MG63 (cell line): ENCODE results near the gene IFNAR2. TPM values are rescaled to one million over a fixed set of nuclear protein-coding genes. Genes with fewer than 3 reads are reported as not detected.
A peak's percentile ranks its signal among the peaks of the same experiment; 100 is the strongest.
"Not testable (repeated sequence)": the region's sequence is repeated elsewhere in the genome, so short reads cannot be mapped to it uniquely, and the experiment has no call there.

Source experiments
- DNase-seq: peaks from one replicate; pipeline ENCODE4 v3.0.0-alpha.2; 2020
- H3K27me3 ChIP-seq: fragments of 250-450 bp; sonication (Bioruptor Pico); 2 replicates; pipeline ENCODE4 v1.5.1; 2020; ENCODE audit warnings: mild to moderate bottlenecking, moderate library complexity
- H3K36me3 ChIP-seq: fragments of 250-450 bp; sonication (Bioruptor Pico); 2 replicates; pipeline ENCODE4 v1.5.1; 2020; ENCODE audit warnings: mild to moderate bottlenecking, moderate library complexity
- H3K4me3 ChIP-seq: fragments of 250-450 bp; sonication (Bioruptor Pico); 2 replicates; pipeline ENCODE4 v1.5.1; 2020; ENCODE audit warnings: mild to moderate bottlenecking, moderate library complexity
- H3K9me3 ChIP-seq: fragments of 250-450 bp; sonication (Bioruptor Pico); 2 replicates; pipeline ENCODE4 v1.5.1; 2020; ENCODE audit warnings: mild to moderate bottlenecking, moderate library complexity
- total RNA-seq: library from RNA; depleted of rRNA; stranded (reverse); fragments of >200 nt; shearing (Covaris generic); gene quantifications from 2 replicates; pipeline ENCODE4 v1.2.3, GENCODE V29; 2014; ENCODE audit warnings: low replicate concordance

Gene IFNAR2
- total RNA-seq, 1 experiment from 2014 or later: 5.8 TPM

GRCh38 chr21:33207449-33208149, 22.1 kb upstream of the IFNAR2 start:
- Histone ChIP-seq H3K27me3 (no peaks in the 10 kb centered on the region), H3K4me3 (no peak overlapping the region), H3K9me3 (peaks cover 2% of the 10 kb centered on the region; the same call in 1 of the 2 replicates), H3K36me3 (no peaks in the 10 kb centered on the region)
- no peak for DNase-seq

DNA sequence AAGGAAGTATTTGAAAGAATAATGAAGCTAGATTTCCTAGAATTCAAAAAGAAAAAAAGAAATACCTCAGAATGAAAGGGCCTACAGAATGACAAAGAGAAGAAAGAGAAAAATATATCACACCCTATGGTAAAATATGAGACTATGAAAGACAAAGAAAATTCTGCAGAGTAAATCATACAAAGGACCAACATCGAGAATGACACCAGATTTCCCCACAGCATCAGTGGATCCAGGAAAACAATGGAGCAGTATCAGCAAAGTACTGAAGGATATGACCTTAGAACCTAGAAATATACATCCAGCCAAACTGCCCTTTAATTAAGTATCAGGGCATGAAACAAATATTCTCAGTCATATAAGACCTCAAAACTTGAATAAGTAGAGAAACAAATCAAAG, 21.2 kb upstream of the IFNAR2 start:
- Histone ChIP-seq H3K36me3 (no peaks in the 10 kb centered on the region), H3K27me3 (no peaks in the 10 kb centered on the region), H3K9me3 (peaks cover 2% of the 10 kb centered on the region; the same call in 1 of the 2 replicates), H3K4me3 (no peak overlapping the region)
- no peak for DNase-seq

GRCh38 chr21:33211305-33211704, 18.4 kb upstream of the IFNAR2 start:
- DNase-seq: no peak
- peaks cover 2% of the 10 kb centered on the region; the same call in 1 of the 2 replicates for H3K9me3 ChIP-seq
- no peaks in the 10 kb centered on the region for H3K36me3 ChIP-seq
- H3K27me3 ChIP-seq: no peaks in the 10 kb centered on the region
- no peak overlapping the region for H3K4me3 ChIP-seq

DNA sequence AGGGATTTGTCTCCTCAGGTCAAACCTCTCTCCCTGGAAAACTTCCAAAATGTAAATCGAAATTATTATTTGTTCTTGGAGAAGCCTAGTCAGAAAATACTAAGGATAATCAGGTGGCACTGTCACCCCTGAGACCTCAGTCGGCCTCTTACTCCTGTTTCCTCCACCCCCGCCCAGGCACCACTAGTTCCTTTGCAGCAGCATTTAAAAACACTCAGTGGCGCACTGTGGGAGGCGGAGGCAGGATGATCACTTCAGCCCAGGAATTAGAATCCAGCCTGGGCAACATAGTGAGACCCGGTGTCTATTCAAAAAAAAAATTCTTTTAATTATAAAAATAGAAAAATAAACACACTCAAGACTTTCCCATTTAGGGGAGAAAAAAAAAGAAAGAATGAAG, 18.0 kb upstream of the IFNAR2 start:
- no peak for DNase-seq
- no peaks in the 10 kb centered on the region for H3K27me3 ChIP-seq
- no peaks in the 10 kb centered on the region for H3K36me3 ChIP-seq
- no peak overlapping the region for H3K4me3 ChIP-seq
- peaks cover 2% of the 10 kb centered on the region; the same call in 1 of the 2 replicates for H3K9me3 ChIP-seq

DNA sequence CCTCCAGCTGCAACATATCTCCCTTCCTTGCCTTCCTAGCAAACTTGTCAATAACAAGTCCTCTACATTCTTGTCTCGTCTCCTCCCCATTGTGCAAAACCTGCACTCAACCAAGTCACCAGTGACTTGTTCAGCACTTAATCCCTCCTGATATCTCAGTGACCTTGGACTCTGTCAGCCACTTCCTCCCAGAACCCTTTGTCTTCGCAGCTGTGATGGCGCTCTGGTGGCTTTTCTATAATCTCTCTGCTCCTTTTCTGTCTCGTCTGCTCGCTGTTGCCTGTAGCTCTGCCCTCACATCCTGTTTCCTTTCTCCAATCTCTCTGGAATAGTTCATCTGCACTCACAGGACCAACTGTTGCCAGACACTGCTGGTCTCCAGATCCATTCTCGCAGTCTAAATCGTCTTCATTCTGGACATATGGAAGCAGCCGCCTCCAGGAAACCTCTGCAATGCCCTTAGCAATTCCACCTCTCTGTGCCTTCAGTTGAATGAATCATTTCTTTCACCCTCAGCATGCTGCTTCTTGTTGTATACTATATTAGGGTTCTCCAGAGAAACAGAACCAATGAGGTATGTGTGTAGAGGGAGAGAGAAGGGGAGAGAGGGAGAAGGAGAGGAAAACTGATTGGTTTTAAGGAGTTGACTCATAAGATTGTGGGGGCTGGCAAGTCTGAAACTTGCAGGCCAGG, 17.4 kb upstream of the IFNAR2 start:
- Histone ChIP-seq H3K9me3 (peaks cover 2% of the 10 kb centered on the region; the same call in 1 of the 2 replicates), H3K36me3 (no peaks in the 10 kb centered on the region), H3K27me3 (no peaks in the 10 kb centered on the region), H3K4me3 (no peak overlapping the region)
- no peak for DNase-seq

DNA sequence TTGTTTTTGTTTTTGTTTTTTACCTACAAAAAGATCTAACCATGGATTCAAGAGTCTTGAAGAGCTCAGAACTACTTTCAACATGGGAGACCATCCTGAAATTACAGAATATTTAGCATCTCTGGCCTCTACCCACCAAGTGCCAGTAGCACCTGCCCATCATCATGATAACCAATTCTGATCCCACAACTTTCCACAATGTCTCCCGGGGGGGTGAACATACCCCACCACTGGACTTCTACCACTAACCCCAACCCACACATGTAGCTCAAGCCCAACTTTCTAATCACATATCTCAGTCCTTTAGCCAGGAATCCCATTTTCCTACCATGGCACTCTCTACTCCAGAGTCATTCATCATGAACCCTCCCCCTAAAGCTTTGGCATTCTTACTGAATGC, 15.7 kb upstream of the IFNAR2 start:
- no peaks in the 10 kb centered on the region for H3K36me3 ChIP-seq
- H3K4me3 ChIP-seq: no peak overlapping the region
- no peak for DNase-seq
- H3K27me3 ChIP-seq: no peaks in the 10 kb centered on the region
- H3K9me3 ChIP-seq: no peaks in the 10 kb centered on the region

- no peak for DNase-seq
- H3K9me3 ChIP-seq: peaks cover under 1% of the 10 kb centered on the region; the same call in 1 of the 2 replicates
- H3K4me3 ChIP-seq: no peak overlapping the region
- H3K27me3 ChIP-seq: no peaks in the 10 kb centered on the region
- no peaks in the 10 kb centered on the region for H3K36me3 ChIP-seq
These were observed 12.6 kb upstream of the IFNAR2 start for GRCh38 chr21:33217138-33217520.

DNA sequence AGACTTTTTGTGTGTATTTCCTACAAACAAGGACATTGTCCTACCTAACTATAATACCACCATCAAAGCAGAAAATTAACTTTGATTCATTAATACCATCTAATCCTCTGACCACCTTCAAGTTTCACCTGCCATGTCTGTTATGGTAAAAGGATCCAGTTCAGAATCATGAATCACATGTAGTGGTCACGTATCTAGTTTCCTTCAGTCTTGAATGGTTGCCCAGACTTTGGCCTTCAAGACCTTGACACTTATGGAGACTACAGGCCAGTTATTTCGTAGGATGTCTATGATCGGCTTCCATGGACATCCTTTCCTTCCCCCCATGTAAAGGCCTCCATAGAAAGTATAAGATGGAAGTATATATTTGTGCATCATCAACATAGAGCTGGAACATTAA, 10.4 kb upstream of the IFNAR2 start:
- H3K4me3 ChIP-seq: no peak overlapping the region
- H3K36me3 ChIP-seq: no peaks in the 10 kb centered on the region
- DNase-seq: no peak
- peaks cover 3% of the 10 kb centered on the region; the same call in 1 of the 2 replicates for H3K9me3 ChIP-seq
- no peaks in the 10 kb centered on the region; the same call in 1 of the 2 replicates for H3K27me3 ChIP-seq

DNA sequence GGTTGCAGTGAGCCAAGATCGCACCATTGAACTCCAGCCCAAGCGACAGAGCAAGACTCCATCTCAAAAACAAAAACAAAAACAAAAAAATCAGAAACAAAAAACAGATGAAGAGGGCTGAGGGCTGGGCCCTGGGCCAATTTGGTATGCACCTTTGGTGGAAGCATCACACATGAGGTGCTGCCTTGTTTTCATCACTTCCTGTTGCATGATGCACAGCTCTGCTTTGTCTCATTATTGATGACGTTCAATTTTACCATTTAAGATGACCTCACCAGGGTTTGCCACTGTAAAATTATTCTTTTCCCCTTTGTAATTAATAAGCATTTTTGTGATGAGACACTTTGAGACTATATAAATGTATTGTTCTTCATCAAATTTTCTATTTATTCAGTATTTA, 9.8 kb upstream of the IFNAR2 start:
- H3K27me3 ChIP-seq: no peaks in the 10 kb centered on the region; the same call in none of the 2 replicates
- no peak for DNase-seq

GRCh38 chr21:33225376-33225775, 4.4 kb upstream of the IFNAR2 start:
- not testable (repeated sequence) for DNase-seq, H3K36me3 ChIP-seq, H3K4me3 ChIP-seq, H3K27me3 ChIP-seq, H3K9me3 ChIP-seq

More for the DNA sequence above, 9.8 kb upstream of the IFNAR2 start:
- Histone ChIP-seq H3K4me3 (no peak overlapping the region), H3K36me3 (no peaks in the 10 kb centered on the region), H3K9me3 (peaks cover 3% of the 10 kb centered on the region; the same call in 1 of the 2 replicates)

- no peak overlapping the region for H3K4me3 ChIP-seq
- no peaks in the 10 kb centered on the region for H3K36me3 ChIP-seq
- DNase-seq: no peak
- H3K27me3 ChIP-seq: no peaks in the 10 kb centered on the region; the same call in none of the 2 replicates
- H3K9me3 ChIP-seq: no peaks in the 10 kb centered on the region
These were observed 1.3 kb upstream of the IFNAR2 start for GRCh38 chr21:33228455-33228854.

DNA sequence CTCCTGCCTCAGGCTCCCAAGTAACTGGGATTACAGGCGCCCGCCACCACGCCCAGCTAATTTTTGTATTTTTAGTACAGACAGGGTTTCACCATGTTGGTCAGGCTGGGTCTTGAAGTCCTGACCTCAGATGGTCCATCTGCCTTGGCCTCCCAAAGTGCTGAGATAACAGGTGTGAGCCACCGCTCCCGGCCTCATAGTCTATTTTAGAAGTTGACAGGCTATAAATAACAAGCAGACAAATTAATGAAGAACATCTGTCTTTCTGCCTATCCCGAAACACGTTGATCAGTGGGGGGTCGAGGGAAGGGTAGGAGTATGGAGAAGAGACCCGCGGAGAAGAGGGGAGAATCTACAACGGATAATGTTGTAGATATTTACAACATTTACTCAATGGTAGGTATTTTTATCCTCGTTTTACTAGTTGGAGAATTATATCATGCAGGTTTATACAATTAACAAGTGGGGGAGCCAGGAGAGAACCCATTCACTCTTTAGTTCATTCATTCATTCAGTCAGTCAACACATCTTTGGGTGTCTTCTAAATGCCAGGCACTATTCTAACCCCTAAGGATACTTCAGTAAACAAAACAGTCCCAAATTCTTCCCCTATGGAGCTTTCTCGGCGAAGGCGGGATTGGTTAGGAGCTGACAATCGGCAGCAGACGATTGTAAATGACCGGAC, 497 bp upstream of the IFNAR2 start:
- Histone ChIP-seq H3K27me3 (no peaks in the 10 kb centered on the region; the same call in none of the 2 replicates), H3K36me3 (no peaks in the 10 kb centered on the region), H3K9me3 (no peaks in the 10 kb centered on the region), H3K4me3 (peak overlapping the region; percentile 92)
- DNase-seq: no peak

GRCh38 chr21:33230545-33231324, 997 bp downstream of the IFNAR2 start:
- H3K36me3 ChIP-seq: no peaks in the 10 kb centered on the region
- peak overlapping the region; percentile 92 for H3K4me3 ChIP-seq
- DNase-seq: peak; percentile 47
- no peaks in the 10 kb centered on the region for H3K9me3 ChIP-seq
- no peaks in the 10 kb centered on the region for H3K27me3 ChIP-seq

DNA sequence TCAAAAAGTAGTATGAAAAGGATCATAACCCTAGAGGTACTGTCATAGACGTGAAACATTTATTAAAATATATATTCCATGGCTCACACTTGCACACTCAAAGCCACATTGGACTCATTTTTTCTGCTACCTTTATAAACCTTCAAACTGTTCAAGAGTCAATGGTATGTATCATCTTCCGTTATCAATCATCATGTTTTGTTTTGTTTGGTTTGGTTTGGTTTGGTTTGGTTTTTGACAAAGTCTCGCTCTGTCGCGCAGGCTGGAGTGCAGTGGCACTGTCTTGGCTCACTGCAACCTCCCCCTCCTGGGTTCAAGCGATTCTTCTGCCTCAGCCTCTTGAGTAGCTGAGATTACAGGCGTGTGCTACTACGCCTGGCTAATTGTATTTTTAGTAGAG, 1.8 kb downstream of the IFNAR2 start:
- Histone ChIP-seq H3K9me3 (no peaks in the 10 kb centered on the region), H3K27me3 (no peaks in the 10 kb centered on the region), H3K36me3 (no peaks in the 10 kb centered on the region), H3K4me3 (no peak overlapping the region)
- no peak for DNase-seq

DNA sequence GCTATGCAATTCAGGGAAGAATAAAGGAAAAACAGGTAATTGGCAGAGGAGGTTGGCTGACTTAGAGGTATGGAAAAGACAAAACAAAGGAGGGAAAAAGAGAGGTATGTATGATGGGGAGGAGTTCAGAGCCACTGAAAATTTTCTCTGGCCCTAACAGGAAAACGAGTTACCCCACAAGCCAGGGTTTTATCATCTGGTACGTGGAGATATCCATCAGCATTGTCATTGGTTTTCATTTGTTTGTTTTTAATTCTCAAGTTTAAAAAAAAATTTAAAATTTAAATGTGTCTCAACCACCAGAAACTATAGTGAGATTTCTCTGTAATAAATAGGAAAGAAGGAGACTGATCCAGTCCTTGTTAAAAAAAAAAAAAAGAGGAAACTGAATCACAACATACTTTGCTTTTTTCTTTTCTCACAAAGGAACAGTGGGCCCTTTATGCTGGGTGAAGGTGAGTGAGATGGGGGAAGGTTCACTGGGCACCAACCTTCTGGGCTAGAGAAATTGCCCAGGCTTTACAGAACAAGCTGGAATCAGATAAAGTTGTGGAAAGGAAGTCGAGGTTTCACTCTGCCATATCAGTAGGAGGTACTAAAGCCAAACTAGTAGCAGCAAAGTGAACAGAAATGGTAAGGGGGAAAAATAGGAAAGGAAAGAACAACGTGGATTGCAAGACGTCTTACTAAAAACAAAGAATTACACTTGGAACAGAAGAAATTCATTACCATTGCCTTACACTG, 2.7 kb downstream of the IFNAR2 start:
- Histone ChIP-seq H3K36me3 (no peaks in the 10 kb centered on the region), H3K9me3 (no peaks in the 10 kb centered on the region), H3K27me3 (no peaks in the 10 kb centered on the region), H3K4me3 (no peak overlapping the region)
- DNase-seq: no peak
